HepG2 (cell line): Measurements from ENCODE around the gene PDZRN4. TPM values are rescaled to one million over a fixed set of nuclear protein-coding genes. Genes with fewer than 3 reads are reported as not detected.

Experiments
- ATAC-seq: fragments of 200-7000 bp; cut with Tn5 transposase; 3 replicates; pipeline ENCODE4 v1.9.1; 2020; ENCODE audit warnings: mild to moderate bottlenecking, moderate library complexity
- BruUV-seq: library from RNA; stranded (reverse); fragments of 400-500 nt; replicated peaks from 2 replicates; lab custom pipeline; 2021; lab: Mats Ljungman, UMichigan
- CTCF ChIA-PET: fragments of 300-600 bp; formaldehyde crosslinking; extraction: SDS; loops from one replicate; lab custom pipeline; 2021; ENCODE audit warnings: low total read pairs, inconsistent platforms, low intra/inter-chr PET ratio; lab: Yijun Ruan, JAX
- POLR2A ChIA-PET: fragments of 350-600 bp; sonication (Branson Sonifier 250); formaldehyde crosslinking; loops from one replicate; lab custom pipeline; 2020; ENCODE audit warnings: antibody characterized with exemption, inconsistent platforms; lab: Yijun Ruan, JAX
- DNase-seq: peaks from one replicate; pipeline ENCODE4 v3.0.0-alpha.2; 2015; ENCODE audit warnings: low spot score
- FAIRE-seq: peaks from 3 replicates; lab custom pipeline; 2011; peaks lifted over from hg19 to GRCh38; lab: Jason Lieb, UNC
- H2AFZ ChIP-seq: one replicate; pipeline ENCODE4 v1.6.1; 2011; ENCODE audit warnings: low read length, inconsistent platforms
- H3K27ac ChIP-seq: fragments of 300-600 bp; 3 replicates; pipeline ENCODE4 v1.8.0; 2011; ENCODE audit warnings: mixed run types, mild to moderate bottlenecking, mixed read lengths, low read length, inconsistent platforms; ENCODE audit not compliant: insufficient read depth; ENCODE audit errors: extremely low read length
- H3K27me3 ChIP-seq, 2 experiments: fragments of 200-600 bp in 1 of 2; 2 replicates in 1 of 2; 3 replicates in 1 of 2; pipeline versions ENCODE4 v1.6.0 to v1.8.0; 2011; ENCODE audit warnings: low read length in 2 of 2, mild to moderate bottlenecking in 2 of 2, moderate library complexity in 2 of 2, inconsistent platforms in 1 of 2; ENCODE audit not compliant: insufficient read depth in 2 of 2, control insufficient read depth in 1 of 2
- H3K36me3 ChIP-seq, 2 experiments: fragments of 200-600 bp in 1 of 2; replicated peaks in 1 of 2; 2 replicates in 1 of 2; 3 replicates in 1 of 2; pipeline versions ENCODE4 v1.5.1 to v1.8.0; 2011; ENCODE audit warnings: low read length in 2 of 2, inconsistent platforms in 1 of 2; ENCODE audit not compliant: insufficient read depth in 2 of 2, control insufficient read depth in 1 of 2
- H3K4me1 ChIP-seq: 2 replicates; pipeline ENCODE4 v1.5.1; 2012; ENCODE audit warnings: low read length, inconsistent platforms; ENCODE audit not compliant: insufficient read depth
- H3K4me2 ChIP-seq: 2 replicates; pipeline ENCODE4 v1.6.0; 2011; ENCODE audit warnings: low read depth, low read length, inconsistent platforms
- H3K4me3 ChIP-seq, 3 experiments: fragments of 200-600 bp in 1 of 3; sonication (generic), shearing (Covaris generic) in 1 of 3; replicated peaks in 1 of 3; 2 replicates each; pipeline ENCODE4 v1.5.1; 2011 to 2016; ENCODE audit warnings: low read length in 3 of 3, inconsistent platforms in 2 of 3, low read depth in 2 of 3, mild to moderate bottlenecking in 2 of 3, control low read depth in 1 of 3, mixed read lengths in 1 of 3; ENCODE audit not compliant: insufficient read depth in 1 of 3
- H3K79me2 ChIP-seq: one replicate; pipeline ENCODE4 v1.6.1; 2011; ENCODE audit warnings: low read length, inconsistent platforms; ENCODE audit not compliant: insufficient read depth
- H3K9ac ChIP-seq: 2 replicates; pipeline ENCODE4 v1.6.0; 2011; ENCODE audit warnings: mild to moderate bottlenecking, low read depth, low read length, inconsistent platforms; ENCODE audit not compliant: insufficient read depth
- H3K9me3 ChIP-seq: 2 replicates; pipeline ENCODE4 v1.5.1; 2012; ENCODE audit warnings: mild to moderate bottlenecking, low read length
- H4K20me1 ChIP-seq: 2 replicates; pipeline ENCODE4 v1.6.0; 2011; ENCODE audit warnings: inconsistent platforms, mild to moderate bottlenecking, low read length, moderate library complexity; ENCODE audit not compliant: insufficient read depth
- ADNP ChIP-seq: sonication (generic); formaldehyde crosslinking; IDR thresholded peaks from 2 replicates; pipeline ENCODE4 v1.4.0; 2020; ENCODE audit warnings: missing genetic modification reagents
- REXO4 ChIP-seq: sonication (generic); formaldehyde crosslinking; IDR thresholded peaks from 2 replicates; pipeline ENCODE4 v1.8.0; 2022; ENCODE audit warnings: missing genetic modification reagents, mild to moderate bottlenecking, borderline replicate concordance
- ZFP37 ChIP-seq: sonication (generic); formaldehyde crosslinking; IDR thresholded peaks from 2 replicates; pipeline ENCODE4 v1.4.0; 2020; ENCODE audit warnings: missing genetic modification reagents, borderline replicate concordance
- ZNF382 ChIP-seq: sonication (generic); formaldehyde crosslinking; IDR thresholded peaks from 2 replicates; pipeline ENCODE4 v1.5.0; 2020; ENCODE audit warnings: missing genetic modification reagents, mild to moderate bottlenecking, borderline replicate concordance
- ZNF720 ChIP-seq: sonication (generic); formaldehyde crosslinking; IDR thresholded peaks from 2 replicates; pipeline ENCODE4 v1.4.0; 2020; ENCODE audit warnings: missing genetic modification reagents
- ZSCAN29 ChIP-seq: sonication (generic); formaldehyde crosslinking; conservative IDR thresholded peaks from 2 replicates; pipeline ENCODE4 v1.4.0; 2020; ENCODE audit warnings: mild to moderate bottlenecking, missing genetic modification reagents
- WGBS: methylation state at CpG from one replicate; pipeline ENCODE4 v1.1.6; 2017; ENCODE audit warnings: low lambda C conversion rate; 5-methylcytosine and 5-hydroxymethylcytosine counted together
- in situ Hi-C: cut with HindIII; loops from 2 replicates; pipeline ENCODE4 v1.10.0; 2017; ENCODE audit warnings: low pct_unique_long_range_greater_than_20kb; ENCODE audit not compliant: extremely low pct_ligation_motif_present
- intact Hi-C: fragments of 100-400 bp; cut with micrococcal nuclease; formaldehyde crosslinking; loops from one replicate; pipeline ENCODE4 v1.10.0; 2022; ENCODE audit not compliant: unreplicated experiment
- polyA plus RNA-seq, 8 experiments: library from polyadenylated mRNA; depleted of rRNA in 3 of 8; stranded (reverse) in 7 of 8; unstranded in 1 of 8; fragments of >200 nt; fragmentation: Illumina TruSeq in 4 of 8; extraction: Trizol in 4 of 8; gene quantifications; 2 replicates each; pipeline versions ENCODE4 v1.2.1 to v1.2.3, GENCODE V29; 2011 to 2016; ENCODE audit warnings: low read depth in 4 of 8, missing spikeins in 1 of 8, mixed read lengths in 1 of 8; ENCODE audit not compliant: insufficient read depth in 1 of 8
- total RNA-seq, 5 experiments: library from RNA; depleted of rRNA; stranded (reverse); fragments of >200 nt; fragmentation: Illumina TruSeq; extraction: Trizol; gene quantifications; 2 replicates each; pipeline ENCODE4 v1.2.3, GENCODE V29; 2016; ENCODE audit warnings: low read depth in 1 of 5
- TF ChIP-seq, protein P1 (sequence below): sonication (generic); formaldehyde crosslinking; IDR thresholded peaks from 2 replicates; pipeline ENCODE4 v1.5.0; 2020; ENCODE audit warnings: missing genetic modification reagents, mild to moderate bottlenecking, borderline replicate concordance
- TF ChIP-seq, protein P2 (sequence below): sonication (generic); formaldehyde crosslinking; IDR thresholded peaks from 2 replicates; pipeline ENCODE4 v1.4.0; 2020; ENCODE audit warnings: missing genetic modification reagents, borderline replicate concordance

The PDZRN4 gene
- total and polyA plus RNA-seq, 2 of the 13 experiments (the other 11 are each of a cell fraction or from before 2014, with no cell fraction given): not detected

DNA sequence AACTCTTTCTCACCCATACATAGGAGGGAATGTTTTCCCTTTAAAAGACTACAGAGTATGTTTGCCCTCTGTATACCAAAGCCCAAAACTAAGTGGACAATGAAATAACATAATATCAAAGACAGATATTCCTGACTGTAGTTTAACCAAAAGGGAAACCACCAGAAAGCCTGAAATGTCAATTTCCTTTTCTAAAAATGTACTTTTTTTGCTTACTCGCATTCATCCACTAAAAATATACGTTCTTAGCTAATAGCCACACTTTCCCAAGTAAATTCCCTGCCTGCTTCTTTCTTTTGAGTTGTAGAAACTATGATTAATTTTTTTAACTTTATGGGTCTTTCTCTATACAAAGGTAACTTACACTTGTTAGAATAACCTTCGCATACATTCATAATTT, 280.2 kb downstream of the PDZRN4 start (continued):
- TF ChIP-seq, protein P1, sequence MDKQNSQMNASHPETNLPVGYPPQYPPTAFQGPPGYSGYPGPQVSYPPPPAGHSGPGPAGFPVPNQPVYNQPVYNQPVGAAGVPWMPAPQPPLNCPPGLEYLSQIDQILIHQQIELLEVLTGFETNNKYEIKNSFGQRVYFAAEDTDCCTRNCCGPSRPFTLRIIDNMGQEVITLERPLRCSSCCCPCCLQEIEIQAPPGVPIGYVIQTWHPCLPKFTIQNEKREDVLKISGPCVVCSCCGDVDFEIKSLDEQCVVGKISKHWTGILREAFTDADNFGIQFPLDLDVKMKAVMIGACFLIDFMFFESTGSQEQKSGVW (CRISPR knock-in tag): no peak
- TF ChIP-seq ZSCAN29 (CRISPR knock-in tag): no peak
- TF ChIP-seq ZNF720: no peak
- no peak for TF ChIP-seq ADNP (CRISPR knock-in tag)
- no peak for TF ChIP-seq REXO4 (CRISPR knock-in tag)

DNA sequence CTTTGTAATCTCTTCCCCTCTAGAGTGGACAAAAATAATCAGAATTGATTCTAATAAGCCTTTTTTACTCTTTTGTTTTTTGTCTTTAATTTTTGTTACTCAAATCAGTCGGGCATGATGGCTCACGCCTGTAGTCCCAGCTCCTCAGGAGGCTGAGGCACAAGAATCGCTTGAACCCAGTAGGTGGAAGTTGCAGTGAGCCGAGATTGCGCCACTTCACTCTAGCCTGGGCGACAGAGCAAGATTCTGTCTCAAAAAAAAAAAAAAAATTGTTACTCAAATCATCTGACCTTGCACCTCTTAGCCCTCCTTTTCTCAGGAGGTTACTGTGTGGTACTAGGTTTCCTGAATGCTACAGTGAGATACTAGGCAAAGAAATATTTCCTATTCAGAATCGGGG, 280.6 kb downstream of the PDZRN4 start:
- H4K20me1 ChIP-seq: no peaks in the 10 kb centered on the region
- H2AFZ ChIP-seq: no peak overlapping the region
- H3K9me3 ChIP-seq: no peaks in the 10 kb centered on the region
- no peak for FAIRE-seq
- H3K9ac ChIP-seq: no peak overlapping the region
- POLR2A ChIA-PET: no interaction called here
- H3K27ac ChIP-seq: no peak overlapping the region
- CTCF ChIA-PET: no interaction called here
- H3K79me2 ChIP-seq: no peaks in the 10 kb centered on the region
- no peaks in the 10 kb centered on the region for H3K36me3 ChIP-seq
- no peak for DNase-seq
- no peaks in the 10 kb centered on the region for H3K27me3 ChIP-seq
- no peak overlapping the region for H3K4me3 ChIP-seq
- in situ Hi-C loops: no loop called here
- no peak for ATAC-seq
- TF ChIP-seq ZFP37 (CRISPR knock-in tag): no peak
- TF ChIP-seq, protein P2, sequence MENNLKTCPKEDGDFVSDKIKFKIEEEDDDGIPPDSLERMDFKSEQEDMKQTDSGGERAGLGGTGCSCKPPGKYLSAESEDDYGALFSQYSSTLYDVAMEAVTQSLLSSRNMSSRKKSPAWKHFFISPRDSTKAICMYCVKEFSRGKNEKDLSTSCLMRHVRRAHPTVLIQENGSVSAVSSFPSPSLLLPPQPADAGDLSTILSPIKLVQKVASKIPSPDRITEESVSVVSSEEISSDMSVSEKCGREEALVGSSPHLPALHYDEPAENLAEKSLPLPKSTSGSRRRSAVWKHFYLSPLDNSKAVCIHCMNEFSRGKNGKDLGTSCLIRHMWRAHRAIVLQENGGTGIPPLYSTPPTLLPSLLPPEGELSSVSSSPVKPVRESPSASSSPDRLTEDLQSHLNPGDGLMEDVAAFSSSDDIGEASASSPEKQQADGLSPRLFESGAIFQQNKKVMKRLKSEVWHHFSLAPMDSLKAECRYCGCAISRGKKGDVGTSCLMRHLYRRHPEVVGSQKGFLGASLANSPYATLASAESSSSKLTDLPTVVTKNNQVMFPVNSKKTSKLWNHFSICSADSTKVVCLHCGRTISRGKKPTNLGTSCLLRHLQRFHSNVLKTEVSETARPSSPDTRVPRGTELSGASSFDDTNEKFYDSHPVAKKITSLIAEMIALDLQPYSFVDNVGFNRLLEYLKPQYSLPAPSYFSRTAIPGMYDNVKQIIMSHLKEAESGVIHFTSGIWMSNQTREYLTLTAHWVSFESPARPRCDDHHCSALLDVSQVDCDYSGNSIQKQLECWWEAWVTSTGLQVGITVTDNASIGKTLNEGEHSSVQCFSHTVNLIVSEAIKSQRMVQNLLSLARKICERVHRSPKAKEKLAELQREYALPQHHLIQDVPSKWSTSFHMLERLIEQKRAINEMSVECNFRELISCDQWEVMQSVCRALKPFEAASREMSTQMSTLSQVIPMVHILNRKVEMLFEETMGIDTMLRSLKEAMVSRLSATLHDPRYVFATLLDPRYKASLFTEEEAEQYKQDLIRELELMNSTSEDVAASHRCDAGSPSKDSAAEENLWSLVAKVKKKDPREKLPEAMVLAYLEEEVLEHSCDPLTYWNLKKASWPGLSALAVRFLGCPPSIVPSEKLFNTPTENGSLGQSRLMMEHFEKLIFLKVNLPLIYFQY: no peak
- TF ChIP-seq ZNF382 (CRISPR knock-in tag): no peak
- TF ChIP-seq, all 625 proteins: peak for 0
- Histone ChIP-seq H3K4me2 (no peak overlapping the region), H3K4me1 (no peaks in the 10 kb centered on the region)
- 20% methylated on average over 7 of the region's 7 CpGs for WGBS
- BruUV-seq: no TSS peak
- intact Hi-C loops: no loop called here
